HG03175 (cell line): Measurements from ENCODE around the gene NKD2.

Experiments used
- ATAC-seq: cut with Tn5 transposase; IDR thresholded peaks from one replicate; pipeline ENCODE4 v1.9.1; 2021; ENCODE audit warnings: mild to moderate bottlenecking, moderate library complexity; ENCODE audit not compliant: unreplicated experiment

Gene NKD2

DNA sequence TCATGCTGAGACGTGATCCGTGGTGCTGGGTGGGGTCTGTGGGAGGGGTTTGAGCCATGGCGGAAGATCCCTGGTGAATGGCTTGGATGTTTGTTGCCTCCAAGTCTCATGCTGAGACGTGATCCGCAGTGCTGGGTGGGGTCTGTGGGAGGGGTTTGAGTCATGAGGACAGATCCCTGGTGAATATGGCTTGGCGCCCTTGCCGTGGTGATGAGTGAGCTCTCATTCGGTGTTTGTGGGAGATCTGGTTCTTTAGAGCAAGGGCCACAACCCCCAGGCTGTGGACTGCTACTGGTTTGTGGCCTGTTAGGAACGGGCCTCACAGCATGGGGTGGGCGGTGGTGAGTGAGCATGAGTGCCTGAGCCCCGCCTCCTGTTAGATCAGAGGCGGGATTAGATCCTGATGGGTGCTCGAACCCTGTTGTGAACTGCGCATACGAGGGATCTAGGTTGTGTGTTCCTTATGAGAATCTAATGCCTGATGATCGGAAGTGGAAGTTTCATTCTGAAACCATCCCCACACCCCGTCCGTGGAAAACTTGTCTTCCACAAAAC, 31.2 kb downstream of the NKD2 start:
- ATAC-seq, result no peak

DNA sequence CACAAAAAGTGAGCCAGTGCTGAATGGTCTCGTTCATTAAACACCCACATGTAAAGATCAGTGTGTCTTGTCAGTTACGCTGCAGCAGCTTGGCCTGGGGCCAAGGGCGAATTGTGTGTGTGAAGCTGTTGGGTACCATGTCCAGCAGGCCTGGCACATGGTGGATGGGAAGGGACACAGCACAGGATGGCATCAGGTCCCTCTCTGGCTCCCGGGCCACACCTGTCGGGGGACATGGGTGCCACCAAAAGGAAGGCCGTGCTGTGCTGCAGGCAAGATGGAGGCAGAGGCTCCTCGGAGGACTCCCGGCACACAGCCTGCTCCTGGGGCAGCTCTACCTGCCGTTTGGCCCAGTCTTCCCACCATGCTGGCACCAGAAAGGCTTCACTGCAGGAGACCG, 32.0 kb downstream of the NKD2 start:
- no peak for ATAC-seq

- no peak for ATAC-seq
These were observed 32.9 kb downstream of the NKD2 start for GRCh38 chr5:1041225-1042143.

DNA sequence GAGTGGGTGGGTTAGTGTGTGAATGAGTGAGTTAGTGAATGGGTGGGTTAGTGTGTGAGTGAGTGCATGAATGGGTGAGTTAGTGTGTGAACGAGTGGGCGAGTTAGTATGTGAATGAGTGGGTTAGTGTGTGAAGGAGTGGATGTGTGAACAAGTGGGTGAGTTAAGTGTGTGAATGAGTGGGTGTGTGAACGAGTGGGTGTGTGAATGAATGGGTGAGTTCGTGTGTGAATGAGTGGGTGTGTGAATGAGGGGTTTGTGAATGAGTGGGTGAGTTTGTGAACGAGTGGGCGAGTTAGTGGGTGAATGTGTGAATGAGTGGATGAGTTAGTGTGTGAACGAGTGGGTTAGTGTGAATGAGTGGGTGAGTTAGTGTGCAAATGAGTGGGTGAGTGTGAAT, 34.0 kb downstream of the NKD2 start:
- ATAC-seq, result no peak

GRCh38 chr5:1043327-1043726, 34.7 kb downstream of the NKD2 start:
- ATAC-seq, result no peak

DNA sequence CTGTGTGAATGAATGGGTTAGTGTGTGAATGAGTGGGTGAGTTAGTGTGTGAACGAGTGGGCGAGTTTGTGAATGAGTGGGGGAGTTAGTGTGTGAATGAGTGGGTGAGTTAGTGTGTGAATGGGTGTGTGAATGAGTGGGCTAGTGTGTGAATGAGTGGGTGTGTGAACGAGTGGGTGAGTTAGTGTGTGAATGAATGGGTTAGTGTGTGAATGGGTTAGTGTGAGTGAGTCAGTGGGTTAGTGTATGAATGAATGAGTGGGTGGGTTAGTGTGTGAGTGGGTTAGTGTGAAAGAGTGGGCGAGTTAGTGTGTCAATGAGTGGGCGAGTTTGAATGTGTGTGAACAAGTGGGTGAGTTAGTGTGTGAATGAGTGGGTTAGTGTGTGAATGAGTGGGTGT, 35.5 kb downstream of the NKD2 start:
- ATAC-seq, result no peak

GRCh38 chr5:1045960-1046560, 37.5 kb downstream of the NKD2 start:
- no peak for ATAC-seq

- ATAC-seq, result no peak
These were observed 38.8 kb downstream of the NKD2 start for GRCh38 chr5:1047332-1047965.

- ATAC-seq, result no peak
These were observed 39.6 kb downstream of the NKD2 start for GRCh38 chr5:1048162-1048721.

- no peak for ATAC-seq
These were observed 40.5 kb downstream of the NKD2 start for GRCh38 chr5:1048861-1049838.

DNA sequence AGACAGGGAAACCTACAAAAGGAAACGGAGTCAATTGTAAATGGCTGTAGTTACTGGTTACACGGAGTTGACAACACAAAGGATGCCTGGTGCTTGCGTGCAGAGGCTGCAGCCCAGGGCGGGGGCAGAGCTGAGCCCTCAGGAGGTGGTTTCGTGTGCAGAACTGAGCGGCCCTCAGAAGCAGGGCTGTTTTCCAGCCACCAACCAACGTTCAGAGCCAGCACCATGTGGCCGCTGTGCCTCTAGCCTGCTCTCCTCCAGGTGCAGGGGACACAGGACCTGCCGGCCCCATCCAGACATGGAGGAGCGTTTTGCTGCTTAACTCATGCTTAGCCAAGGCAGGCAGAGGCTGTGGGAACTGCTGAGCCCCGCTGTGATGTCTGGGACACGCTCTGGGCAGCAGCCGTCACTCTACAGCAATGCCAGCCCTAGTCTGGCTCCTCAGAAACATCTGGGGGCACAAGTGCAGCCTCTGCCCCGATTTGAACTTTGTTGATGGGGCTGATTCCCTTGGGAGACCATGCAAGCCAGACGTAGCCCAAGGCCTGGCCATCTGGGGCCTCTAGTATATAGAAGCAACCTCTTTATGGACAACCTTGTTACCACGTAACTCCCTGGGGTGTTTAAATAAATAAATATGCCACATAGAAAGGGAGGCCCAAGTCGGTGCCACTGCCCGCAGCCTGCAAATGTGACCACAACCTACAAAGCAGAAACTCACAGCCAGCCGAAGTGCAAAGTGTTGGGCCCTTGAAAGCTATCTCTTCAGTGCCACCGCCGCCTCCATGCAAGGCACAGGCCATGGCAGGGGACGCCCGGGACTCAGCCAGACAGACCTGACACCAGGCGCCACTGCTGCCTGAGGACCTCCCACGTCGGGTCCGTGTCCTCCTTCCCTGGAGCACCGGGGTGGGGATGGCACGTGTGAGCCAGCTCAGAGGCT, 42.1 kb downstream of the NKD2 start:
- ATAC-seq, result no peak

DNA sequence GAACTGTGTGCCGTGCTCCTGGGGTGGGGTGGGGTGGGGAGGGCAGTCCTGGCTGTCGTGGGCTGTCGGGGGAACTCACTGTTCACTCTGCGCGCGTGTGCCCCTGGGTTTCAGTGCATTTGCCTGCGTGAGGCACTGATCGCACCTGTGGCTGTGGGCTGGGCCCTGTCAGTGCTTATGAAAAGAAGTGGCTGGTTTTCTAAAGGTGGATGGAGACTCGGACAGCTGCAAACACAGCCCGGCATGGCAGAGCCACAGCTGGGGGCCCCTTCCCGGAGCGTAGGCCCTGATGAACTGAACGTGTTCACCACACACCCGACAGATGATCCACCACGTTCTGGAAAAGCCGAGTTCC, 42.7 kb downstream of the NKD2 start:
- ATAC-seq, result no peak

DNA sequence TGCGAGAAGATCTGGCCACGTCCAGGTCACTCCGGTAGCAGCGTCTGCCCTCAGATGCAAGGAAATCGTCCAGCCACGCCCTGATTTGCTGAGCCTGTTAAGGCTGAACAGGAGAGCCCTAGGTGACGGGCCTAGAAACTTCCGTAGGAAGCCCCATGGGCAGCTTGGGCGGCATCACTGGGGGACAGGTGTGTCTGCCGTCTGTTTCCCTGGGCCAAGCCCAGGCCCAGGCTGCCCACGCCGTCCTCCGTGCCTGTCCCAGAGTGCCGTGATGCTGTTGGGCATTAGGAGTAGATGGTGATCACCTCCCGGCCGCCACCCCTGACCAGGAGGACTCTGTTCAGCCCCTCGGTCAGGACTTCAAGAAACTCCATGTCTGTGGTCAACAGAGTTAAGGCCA, 43.5 kb downstream of the NKD2 start:
- no peak for ATAC-seq

DNA sequence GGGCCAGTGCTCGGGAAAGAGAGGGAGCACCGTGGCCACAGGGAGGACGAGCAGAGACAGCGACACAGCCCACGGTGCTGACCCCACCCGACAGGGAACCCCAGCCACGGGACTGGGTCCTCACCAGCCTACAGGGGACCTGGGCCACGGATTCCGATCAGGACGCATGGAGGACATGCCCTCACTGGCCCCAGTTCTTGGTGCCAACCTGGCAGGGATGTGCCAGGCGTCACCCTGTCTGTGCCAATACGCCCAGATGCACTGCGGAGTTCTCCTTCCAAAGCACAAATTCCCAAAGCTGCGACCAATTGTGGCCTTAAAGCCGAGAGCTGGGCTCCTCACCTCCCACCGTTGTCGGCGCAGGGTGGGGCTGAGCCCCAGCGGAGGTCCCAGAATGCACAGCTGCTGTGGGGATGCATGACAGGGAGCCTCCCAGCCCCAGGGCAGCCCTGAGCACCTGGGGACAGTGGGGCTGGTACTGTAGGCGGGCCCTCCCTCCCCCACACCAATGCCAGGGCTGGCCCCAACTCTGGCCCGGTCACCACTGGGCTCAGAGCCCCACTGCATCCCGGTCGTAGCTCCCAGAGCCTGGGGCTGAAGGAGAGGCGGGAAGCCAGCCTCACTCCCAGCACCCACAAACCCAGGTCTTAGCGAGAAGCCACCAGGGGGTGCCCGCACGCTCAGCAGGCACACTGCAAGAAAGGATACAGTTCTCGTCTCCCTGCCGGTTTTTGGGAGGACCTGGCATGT, 44.2 kb downstream of the NKD2 start:
- no peak for ATAC-seq

DNA sequence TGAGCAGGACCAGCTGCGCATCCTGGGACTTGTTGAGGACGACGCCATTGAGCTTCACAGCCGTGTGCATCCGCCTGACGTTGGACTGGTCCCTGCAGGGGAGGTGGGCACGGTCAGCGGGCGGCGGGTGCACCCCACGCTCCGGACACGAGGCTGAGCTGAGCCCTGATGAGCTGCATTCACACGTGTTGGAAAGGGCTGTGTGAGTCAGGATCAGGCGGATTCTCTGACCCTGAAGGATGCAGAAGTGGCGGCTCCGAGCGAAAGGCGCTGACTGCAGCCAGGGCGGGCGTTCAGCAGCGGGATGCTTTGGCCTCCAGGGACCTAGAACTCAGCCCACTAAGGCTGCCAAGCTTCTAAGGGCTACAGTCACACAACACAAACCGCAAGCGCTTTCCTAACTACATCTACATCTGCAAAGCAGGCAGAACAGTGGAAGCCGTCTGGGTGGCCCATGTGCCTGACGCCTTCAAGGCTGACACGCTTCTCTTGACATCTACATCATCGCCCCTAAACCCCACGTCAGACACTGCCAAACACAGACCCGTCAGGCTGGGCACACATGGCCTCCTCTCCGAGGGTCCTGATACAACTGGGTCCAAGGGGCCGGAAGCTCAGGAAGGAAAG, 44.9 kb downstream of the NKD2 start:
- no peak for ATAC-seq

- no peak for ATAC-seq
These were observed 45.6 kb downstream of the NKD2 start for GRCh38 chr5:1054018-1054798.
